Measurements from ENCODE around the gene AHR.
A peak's percentile ranks its signal among the peaks of the same experiment; 100 is the strongest.

AHR gene

GRCh38 chr7:17302575-17303142 is 4.2 kb downstream of the AHR start:
- no peak for DNase-seq (ENCODE audit: extremely low spot score, insufficient read length, low read depth)
- FAIRE-seq = peak; percentile 85

- FAIRE-seq (peak; percentile 58), DNase-seq (ENCODE audit: extremely low spot score, insufficient read length, low read depth) (no peak)
Measured at GRCh38 chr7:17304926-17305325, 6.5 kb downstream of the AHR start.

- FAIRE-seq (no peak), DNase-seq (ENCODE audit: extremely low spot score, insufficient read length, low read depth) (no peak)
Measured at GRCh38 chr7:17305387-17306171, 7.1 kb downstream of the AHR start.

- no peak for DNase-seq (ENCODE audit: extremely low spot score, insufficient read length, low read depth)
Measured at GRCh38 chr7:17307000-17307399, 8.5 kb downstream of the AHR start.

DNA sequence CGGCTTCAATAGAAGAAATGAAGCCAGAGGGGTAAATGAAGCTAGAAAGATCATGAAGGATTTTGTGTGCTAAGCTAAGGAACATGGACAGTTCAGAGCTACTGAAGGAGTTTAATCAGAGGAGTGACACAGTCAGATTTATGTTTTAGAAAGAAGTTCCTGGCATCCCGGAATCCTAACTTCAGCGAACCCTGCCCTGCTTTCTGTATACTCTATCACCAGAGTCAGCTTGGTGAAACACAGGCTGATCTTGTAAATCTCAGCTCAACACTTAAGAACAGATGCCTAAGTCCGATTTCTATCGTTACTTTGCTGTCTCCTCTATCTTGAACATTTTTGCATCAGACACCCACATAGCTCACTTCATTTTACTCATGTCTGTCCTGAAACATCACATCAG is 9.1 kb downstream of the AHR start:
- DNase-seq (ENCODE audit: extremely low spot score, insufficient read length, low read depth) (no peak), FAIRE-seq (peak; percentile 9)

More at GRCh38 chr7:17307000-17307399, 8.5 kb downstream of the AHR start:
- no peak for FAIRE-seq

DNA sequence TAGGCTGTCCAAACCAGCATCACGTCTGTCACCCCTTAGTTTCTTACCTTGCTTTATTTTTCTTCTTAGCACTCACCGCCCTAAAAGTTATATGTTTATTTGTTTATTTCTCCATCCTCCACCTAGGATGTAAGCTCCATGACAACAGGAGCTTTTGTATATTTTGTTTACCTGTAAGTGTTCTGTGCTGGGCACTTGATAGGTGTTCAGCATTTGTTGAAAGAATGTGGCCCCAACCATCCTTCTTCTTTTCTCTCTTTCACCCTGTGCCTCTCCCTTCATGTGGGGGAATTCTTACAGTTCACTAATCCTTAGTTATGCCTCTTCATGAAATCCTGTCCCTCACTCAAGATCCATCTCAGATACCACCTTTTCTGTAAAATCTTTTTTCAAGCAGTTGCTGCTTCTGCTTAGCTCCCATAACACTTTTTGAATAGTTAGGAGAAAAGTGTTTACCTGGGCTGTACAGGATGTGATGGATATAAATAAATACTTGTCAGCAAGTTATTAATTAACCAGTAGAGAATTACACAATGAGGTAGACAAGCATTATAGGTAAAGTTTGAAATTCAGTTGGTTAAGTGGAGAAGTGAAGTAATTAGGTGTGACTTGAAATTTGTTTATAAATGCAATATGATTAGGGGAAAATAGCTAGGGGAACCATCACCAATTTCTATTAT is 9.7 kb downstream of the AHR start:
- no peak for DNase-seq (ENCODE audit: extremely low spot score, insufficient read length, low read depth)
- FAIRE-seq = peak; percentile 73

GRCh38 chr7:17311194-17311593 is 12.7 kb downstream of the AHR start:
- no peak for FAIRE-seq
- no peak for DNase-seq (ENCODE audit: extremely low spot score, insufficient read length, low read depth)

GRCh38 chr7:17311952-17312351 is 13.5 kb downstream of the AHR start:
- FAIRE-seq (no peak), DNase-seq (ENCODE audit: extremely low spot score, insufficient read length, low read depth) (no peak)

GRCh38 chr7:17312641-17313040 is 14.2 kb downstream of the AHR start:
- no peak for DNase-seq (ENCODE audit: extremely low spot score, insufficient read length, low read depth)
- no peak for FAIRE-seq

DNA sequence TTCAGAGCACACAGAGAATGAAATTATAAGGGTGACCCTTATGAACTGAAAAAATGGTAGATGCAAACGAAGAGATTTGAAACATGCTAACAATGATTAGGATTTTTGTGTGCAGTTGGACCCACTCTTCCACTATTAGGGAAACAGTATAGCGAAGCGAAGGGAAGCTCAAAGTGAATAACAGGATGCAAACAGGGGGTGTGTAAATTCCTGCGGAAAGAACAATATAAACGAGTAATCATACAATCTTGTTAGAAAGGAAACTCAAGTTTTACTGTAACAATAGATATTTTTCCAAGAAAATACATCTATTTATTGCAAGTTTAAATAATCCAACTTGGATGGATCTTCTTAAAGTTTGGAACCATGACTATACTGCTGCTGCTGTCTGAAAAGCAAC is 14.7 kb downstream of the AHR start:
- FAIRE-seq (no peak), DNase-seq (ENCODE audit: extremely low spot score, insufficient read length, low read depth) (no peak)

GRCh38 chr7:17315974-17316373 is 17.5 kb downstream of the AHR start:
- DNase-seq (ENCODE audit: extremely low spot score, insufficient read length, low read depth) = no peak
- FAIRE-seq = peak; percentile 21

DNA sequence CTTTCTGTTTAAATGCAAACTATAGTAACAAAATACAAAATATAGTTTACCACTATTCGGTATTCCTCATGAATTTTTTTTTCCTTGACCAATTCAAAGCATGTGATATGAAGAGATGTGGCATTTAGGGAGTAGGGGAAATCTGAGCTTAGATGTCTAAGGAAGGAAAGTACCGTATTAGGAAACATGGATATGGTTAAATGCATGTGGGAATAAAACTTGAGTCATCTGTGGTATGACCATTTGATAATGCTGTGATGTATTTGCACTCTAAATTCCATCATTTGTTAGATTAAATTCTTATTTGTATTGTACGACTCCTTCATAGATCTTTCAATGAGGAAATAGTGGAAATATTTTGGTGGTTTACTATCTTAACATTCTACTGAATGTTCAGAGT is 19.7 kb downstream of the AHR start:
- DNase-seq (ENCODE audit: extremely low spot score, insufficient read length, low read depth) (no peak), FAIRE-seq (no peak)

DNA sequence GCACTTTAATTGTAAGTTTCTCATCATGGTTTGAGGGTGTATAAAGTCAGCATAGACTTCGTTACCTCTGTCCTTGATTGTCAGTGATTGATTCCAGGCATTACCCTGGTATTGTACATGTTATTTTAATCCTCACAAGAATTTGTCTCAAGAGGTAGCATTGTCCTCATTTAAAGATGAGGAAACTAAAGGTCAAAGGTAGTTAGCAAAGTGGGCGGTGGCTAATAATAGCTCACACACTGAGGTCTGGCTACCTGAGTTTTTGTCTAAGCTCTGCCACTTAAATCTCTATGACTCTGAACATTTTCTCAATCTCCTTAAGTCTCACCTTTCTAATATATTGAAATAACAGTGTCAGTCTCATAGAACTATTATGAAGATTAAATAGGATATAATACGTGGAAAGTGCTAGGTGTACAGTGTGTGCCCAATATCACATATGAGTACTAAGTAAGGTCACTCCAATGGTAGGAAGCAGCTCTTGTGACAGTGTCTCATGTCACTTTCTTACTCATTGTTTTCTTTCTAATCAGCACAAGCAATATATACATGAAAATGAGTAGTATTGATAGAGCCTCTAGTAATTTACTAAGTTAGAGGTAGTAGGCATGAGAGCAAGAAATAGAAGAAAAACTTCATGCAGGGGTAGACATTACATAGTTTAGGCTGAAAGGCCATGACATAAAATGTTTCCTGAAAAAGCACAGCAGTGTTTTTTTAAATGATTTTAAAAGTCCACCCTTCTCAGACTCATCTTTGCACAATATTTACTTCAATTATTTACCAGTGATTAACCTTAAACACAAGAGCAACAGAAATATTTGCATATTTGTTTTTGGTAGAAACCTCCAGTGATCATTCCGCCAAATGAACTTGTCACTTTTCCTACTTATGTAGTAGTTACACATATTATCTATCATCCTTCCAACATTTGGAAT is 21.0 kb downstream of the AHR start:
- no peak for FAIRE-seq
- DNase-seq (ENCODE audit: extremely low spot score, insufficient read length, low read depth) = no peak

DNA sequence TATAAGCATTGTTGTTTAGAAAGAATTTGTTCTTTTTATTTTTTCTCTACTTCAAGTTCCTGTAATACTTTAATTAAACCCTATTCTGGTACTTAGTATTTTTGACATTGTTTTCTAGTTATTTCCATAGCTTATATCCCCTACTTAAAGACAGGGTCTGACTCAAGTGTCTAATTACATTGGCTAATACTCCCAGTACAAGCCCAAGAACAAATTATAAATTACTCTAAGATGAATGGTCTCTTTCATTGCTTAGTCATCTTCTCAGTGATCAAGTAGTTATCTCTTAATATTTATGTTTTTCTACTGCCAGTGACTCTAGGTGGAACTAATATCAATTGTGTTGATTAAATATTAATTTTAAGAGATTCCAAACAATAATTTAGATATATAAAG is 21.6 kb downstream of the AHR start:
- DNase-seq (ENCODE audit: extremely low spot score, insufficient read length, low read depth) (no peak), FAIRE-seq (no peak)

GRCh38 chr7:17320657-17321056 is 22.2 kb downstream of the AHR start:
- DNase-seq (ENCODE audit: extremely low spot score, insufficient read length, low read depth) = no peak
- FAIRE-seq = no peak

- no peak for DNase-seq (ENCODE audit: extremely low spot score, insufficient read length, low read depth)
- FAIRE-seq = no peak
Measured at GRCh38 chr7:17325364-17325763, 26.9 kb downstream of the AHR start.

GRCh38 chr7:17326378-17326777 is 27.9 kb downstream of the AHR start:
- FAIRE-seq (no peak), DNase-seq (ENCODE audit: extremely low spot score, insufficient read length, low read depth) (no peak)

DNA sequence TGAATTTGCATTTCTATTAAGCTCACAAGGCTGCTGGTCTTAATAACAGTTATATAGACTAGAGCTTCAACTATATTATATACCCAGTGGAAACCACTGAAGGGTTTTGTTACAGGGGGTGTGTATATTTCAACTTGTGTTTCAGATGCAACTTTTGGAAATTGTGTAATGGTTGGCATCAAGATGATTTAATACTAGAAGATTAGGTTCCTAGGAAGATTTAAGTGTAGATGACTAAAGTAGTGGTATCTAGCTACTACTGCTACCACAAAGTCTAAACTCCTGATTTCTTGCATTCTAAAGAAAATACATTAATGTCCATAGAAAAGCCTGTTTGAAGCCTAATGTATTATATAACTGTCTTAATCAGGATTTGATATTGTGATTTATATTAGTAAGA is 30.2 kb downstream of the AHR start:
- FAIRE-seq (no peak), DNase-seq (ENCODE audit: extremely low spot score, insufficient read length, low read depth) (no peak)

DNA sequence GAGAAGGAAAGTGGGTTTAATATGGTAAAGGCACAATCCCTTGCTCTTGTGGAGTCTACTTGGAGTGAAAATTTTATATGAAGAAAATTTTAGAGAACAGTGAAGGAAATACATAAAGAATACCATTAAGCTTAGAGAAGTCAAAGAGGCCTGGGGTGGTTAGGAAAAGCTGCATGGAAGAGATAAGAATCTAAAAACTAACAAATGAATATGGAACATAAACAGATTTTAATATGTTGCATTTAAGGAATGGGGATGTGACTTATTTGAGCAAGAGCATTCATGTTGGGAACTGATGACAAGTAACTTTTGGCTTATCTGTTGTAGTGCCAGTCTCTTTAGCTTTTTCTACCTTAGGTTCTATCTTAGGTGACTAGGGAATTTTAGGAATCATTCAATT is 31.0 kb downstream of the AHR start:
- FAIRE-seq (no peak), DNase-seq (ENCODE audit: extremely low spot score, insufficient read length, low read depth) (no peak)

- FAIRE-seq = no peak
Measured at GRCh38 chr7:17331891-17332501, 33.5 kb downstream of the AHR start.

More at GRCh38 chr7:17331891-17332501, 33.5 kb downstream of the AHR start:
- no peak for DNase-seq (ENCODE audit: extremely low spot score, insufficient read length, low read depth)
